Measurements from ENCODE around the gene WWTR1.

Gene WWTR1

DNA sequence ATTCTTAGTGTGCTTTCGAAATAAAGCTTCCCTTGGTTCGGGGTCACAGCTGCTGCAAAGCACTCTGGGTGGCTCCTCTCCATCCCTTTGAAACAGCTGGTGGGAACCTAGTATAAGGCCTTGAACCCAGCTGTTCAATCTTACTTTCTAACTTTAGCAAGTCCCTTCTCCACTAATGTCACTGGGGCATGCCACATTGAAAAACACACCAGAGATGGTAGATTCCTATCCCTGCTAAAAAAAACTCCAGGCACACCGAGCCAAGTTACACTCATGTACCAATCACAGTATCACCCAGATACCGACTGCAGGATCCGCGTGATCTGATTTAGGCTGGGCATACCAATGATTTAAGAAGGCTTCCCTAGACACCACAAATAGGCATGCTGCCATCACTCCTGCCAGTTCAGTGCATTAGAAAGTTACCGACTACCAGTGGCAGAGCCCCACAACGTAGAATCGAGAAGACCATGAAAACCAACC lies 65.0 kb downstream of the WWTR1 start:
- no peak for DNase-seq (ENCODE audit: low spot score)

DNA sequence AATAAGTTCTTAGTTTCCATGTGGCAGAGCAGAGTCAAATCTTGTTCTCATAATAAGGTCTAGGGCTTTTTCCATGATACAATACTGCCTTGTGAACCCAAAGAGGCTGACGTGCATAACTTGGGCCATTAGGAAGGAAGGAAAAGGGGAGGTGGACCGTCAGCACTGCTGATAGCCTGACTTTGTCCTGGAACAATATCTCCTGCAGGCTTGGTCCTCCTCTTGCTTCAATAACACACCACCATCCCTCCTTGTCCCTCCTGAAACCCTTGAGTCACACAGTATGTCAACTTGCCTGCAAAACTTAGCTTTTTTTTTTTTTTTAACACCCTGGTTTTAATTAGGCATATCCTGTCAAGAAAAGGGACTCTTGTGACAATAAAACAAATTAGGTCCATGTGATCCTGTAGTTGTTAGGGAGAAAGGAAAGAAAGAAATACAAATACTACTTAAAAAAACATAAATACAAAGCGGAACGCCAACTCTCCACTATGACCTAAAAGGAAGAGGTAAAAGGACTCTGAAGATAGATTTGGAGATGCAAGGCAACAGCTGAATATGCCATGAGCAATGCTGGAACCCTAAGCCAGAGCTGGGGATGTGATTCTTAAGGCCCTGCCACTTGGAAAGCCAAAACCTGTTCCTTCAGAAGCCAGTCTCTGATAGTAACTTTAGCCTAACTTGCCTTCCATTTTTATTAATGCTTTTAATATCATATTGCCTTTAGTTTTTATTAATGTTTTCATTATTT lies 67.0 kb downstream of the WWTR1 start:
- DNase-seq (ENCODE audit: low spot score), result no peak

DNA sequence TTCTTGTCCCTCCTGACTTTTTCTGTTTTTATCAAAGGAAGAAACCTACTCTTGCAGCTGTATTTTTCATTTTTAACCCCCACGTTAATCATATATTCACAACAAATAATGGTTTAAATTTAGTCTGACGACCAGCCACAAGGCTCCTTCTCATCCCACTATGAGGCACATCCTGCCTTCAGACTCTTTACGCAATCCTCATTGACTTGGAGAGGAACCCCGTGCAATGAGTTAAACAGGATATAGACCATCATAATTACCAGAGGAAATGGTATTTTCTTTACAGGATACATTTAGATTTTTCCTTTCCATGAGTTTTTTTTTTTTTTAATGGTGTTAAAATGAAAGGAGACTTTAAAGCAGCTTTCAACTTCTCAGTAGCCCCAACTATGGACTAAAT lies 68.5 kb downstream of the WWTR1 start:
- DNase-seq (ENCODE audit: low spot score), result no peak

GRCh38 chr3:149588909-149589308 lies 68.9 kb downstream of the WWTR1 start:
- no peak for DNase-seq (ENCODE audit: low spot score)

GRCh38 chr3:149587383-149587782 lies 70.4 kb downstream of the WWTR1 start:
- no peak for DNase-seq (ENCODE audit: low spot score)

DNA sequence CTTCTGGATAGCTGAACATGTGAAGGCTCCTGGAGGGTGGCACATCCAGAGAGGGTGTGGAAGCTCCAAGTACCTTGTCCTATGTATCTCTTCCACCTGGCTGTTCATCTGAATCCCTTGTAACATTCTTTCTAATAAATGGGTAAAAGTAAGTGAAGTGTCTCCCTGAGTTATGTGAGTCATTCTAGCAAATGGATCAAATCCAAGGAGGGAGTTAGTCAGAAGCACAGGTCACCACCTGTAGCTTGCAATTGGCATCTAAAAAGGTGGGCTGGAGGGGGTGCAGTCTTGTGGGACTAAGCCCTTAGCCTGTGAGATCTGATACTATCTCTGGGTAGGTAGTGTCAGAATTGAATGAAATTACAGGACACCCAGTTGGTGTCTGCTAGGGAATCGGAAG lies 71.0 kb downstream of the WWTR1 start:
- DNase-seq (ENCODE audit: low spot score), result no peak

GRCh38 chr3:149585401-149585726 lies 72.5 kb downstream of the WWTR1 start:
- DNase-seq (ENCODE audit: low spot score), result no peak

- DNase-seq (ENCODE audit: low spot score), result no peak
Measured at GRCh38 chr3:149583921-149584635, 73.7 kb downstream of the WWTR1 start.

DNA sequence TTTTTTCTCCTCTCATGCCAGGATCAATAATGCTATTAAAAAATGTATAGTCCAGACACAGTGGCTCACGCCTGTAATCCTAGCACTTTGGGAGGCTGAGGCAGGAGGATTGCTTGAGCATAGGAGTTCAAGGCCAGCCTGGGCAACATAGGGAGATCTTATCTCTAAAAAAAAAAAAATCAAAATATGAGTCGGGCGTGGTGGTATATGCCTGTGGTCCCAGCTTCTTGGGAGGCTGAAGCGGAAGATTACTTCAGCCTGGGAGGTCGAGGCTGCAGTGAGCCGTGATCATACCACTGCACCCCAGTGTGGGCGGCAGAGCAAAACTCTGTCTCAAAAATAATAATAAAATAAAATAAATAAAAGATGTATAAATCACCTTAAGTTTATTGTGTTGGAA lies 75.4 kb downstream of the WWTR1 start:
- DNase-seq (ENCODE audit: low spot score), result no peak

- no peak for DNase-seq (ENCODE audit: low spot score)
Measured at GRCh38 chr3:149581681-149582370, 76.0 kb downstream of the WWTR1 start.

- no peak for DNase-seq (ENCODE audit: low spot score)
Measured at GRCh38 chr3:149581248-149581647, 76.6 kb downstream of the WWTR1 start.

GRCh38 chr3:149579838-149580542 lies 77.8 kb downstream of the WWTR1 start:
- DNase-seq (ENCODE audit: low spot score), result no peak

GRCh38 chr3:149579161-149579560 lies 78.7 kb downstream of the WWTR1 start:
- no peak for DNase-seq (ENCODE audit: low spot score)

GRCh38 chr3:149577801-149578200 lies 80.0 kb downstream of the WWTR1 start:
- DNase-seq (ENCODE audit: low spot score), result no peak

DNA sequence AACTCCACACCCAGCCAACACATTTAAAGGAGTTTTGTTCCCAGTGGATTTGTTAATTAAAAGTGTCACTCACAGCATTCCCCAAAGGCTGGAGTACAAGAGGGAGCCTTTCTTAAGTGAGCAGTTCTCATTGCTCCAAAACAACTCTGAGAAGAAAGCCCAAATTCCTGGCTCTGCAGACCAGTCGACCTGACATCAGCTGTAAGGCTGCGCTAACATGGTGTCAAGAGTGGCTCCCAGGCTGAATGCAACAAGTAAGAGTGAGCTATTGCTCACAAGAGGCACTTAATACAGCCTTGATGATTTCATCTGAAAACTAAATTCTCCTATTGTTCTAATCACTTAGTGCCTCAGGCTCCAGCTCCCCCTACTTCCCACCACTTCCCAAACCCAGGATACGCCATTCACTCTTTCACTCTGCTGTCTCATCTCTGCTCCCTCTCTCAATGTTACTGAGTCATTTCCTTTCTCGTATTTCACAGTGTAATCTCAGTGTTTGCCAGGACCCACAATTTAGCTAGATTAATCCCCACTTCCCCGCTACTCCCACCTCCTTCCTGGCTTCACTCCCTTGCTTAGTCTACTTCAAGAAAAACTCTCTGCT lies 81.8 kb downstream of the WWTR1 start:
- DNase-seq (ENCODE audit: low spot score), result no peak

DNA sequence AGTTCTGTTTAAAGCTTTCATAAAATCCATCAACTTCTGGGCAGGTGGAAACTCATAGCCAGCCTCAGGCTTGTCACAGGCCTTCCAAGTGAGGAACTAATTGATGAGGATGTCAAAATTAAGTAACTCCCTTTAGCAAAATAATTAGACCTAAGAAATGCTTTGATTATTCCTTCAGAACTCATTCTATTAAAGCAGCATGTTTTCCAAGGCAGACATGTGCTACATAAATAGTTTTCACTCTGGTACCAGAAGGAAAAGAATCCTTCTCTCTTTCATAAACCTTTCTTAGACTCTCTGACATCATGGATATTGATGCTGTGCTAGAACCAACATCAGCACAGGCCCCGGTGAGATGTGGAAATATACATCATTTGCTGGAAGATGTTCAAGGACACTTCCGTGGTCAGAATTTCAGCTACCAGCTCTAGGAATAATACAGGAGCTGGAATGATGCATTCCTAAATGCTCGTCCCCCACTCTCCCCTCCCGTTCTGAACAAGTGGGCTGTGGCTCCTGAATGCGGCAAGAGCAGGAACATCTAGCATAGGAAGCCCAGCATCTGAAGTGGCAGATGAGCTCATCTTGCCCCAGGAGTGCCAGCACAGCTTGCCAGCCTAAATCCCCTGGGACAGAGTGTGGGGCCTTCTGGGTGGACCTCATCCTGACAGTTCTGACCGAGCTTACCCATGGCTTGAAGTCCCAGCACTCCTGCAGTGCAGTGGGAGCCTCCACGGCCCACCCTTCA lies 82.4 kb downstream of the WWTR1 start:
- no peak for DNase-seq (ENCODE audit: low spot score)

DNA sequence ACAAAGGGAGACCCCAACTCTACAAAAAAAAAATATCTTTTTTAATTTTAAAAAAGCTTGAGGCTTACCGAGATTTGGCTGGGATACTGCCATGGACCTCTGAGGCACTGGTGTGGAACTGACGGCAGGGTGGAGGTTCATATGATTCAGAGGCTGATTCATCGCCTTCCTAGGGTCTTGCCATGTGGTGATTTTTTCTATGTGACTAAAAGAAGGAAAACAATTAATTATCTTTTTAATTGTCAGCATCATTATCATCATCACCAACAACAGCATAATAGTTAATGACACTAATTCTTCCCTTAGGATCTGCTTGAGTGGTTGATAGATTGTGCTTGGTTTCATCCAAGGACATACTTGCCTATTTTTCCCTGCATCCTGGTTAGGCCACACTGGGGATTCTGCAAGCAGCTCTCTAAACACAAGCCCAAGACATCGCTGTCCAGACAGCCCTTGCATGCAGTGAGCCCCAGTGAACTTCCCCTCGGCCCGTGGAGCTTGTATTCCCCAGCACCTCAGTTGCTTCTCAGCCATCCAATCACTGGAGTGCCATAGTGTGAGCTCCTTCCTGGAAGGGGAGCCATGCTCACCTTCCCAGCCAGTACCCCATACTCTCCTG lies 84.9 kb downstream of the WWTR1 start:
- no peak for DNase-seq (ENCODE audit: low spot score)

- DNase-seq (ENCODE audit: low spot score), result no peak
Measured at GRCh38 chr3:149571381-149571780, 86.4 kb downstream of the WWTR1 start.

GRCh38 chr3:149570016-149570415 lies 87.8 kb downstream of the WWTR1 start:
- DNase-seq (ENCODE audit: low spot score), result no peak

DNA sequence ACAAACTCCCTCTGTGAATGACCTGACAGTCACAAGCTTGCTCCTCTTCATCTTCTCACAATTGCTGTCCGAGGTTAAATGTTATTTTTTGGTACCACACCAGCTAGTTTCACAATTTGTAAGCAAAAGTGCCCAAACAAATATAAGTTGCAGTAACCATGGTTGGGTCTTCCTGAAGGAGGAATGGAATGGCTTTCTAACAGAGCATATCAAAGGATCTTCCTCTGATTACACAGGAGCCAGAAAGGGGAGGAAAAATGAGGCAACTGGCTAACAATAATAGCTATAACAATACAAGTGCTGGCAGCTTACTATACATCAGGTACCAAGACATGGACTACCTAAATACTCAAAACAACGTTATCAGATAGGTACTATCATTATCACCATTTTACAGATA lies 90.4 kb downstream of the WWTR1 start:
- no peak for DNase-seq (ENCODE audit: low spot score)

Measured in D341Med (cell line).